NCI-H1048 (cell line): Measurements from ENCODE around the gene TBATA.

Source experiments
- DNase-seq: peaks from one replicate; lab custom pipeline; 2025; lab: John Stamatoyannopoulos, UW

Gene TBATA

DNA sequence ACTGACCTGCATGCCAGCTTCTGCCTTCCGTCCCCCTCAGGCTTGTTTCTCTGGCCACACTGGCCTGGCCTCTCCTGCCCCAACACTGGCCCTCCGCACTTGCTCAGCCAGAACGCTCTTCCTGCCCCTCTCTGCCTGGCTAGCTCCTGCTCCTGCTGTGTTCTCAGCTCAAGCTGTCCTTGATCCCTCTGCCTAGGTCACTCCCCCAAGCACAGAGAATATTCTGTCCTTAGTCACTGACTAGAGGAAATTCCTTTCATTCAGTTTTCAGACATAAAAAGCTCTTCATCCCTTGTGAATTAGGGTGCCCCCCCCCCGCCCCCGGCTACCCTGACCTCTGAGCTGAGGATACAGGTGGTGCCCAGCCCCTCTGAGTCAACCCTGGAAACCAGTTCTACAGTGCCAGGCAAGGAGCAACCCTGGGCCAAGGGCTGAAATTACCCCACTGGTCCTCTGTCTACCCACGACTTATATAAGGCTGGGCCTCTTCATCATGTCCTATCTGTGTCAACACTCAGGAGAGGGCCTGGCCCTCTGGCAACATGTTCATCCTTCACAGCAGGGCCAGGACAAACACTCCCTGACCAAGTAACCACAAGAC, 23.9 kb upstream of the TBATA start:
- DNase-seq: no peak

GRCh38 chr10:70807556-70807955, 22.4 kb upstream of the TBATA start:
- DNase-seq: no peak

- no peak for DNase-seq
These were observed 21.7 kb upstream of the TBATA start for GRCh38 chr10:70806841-70807240.

DNA sequence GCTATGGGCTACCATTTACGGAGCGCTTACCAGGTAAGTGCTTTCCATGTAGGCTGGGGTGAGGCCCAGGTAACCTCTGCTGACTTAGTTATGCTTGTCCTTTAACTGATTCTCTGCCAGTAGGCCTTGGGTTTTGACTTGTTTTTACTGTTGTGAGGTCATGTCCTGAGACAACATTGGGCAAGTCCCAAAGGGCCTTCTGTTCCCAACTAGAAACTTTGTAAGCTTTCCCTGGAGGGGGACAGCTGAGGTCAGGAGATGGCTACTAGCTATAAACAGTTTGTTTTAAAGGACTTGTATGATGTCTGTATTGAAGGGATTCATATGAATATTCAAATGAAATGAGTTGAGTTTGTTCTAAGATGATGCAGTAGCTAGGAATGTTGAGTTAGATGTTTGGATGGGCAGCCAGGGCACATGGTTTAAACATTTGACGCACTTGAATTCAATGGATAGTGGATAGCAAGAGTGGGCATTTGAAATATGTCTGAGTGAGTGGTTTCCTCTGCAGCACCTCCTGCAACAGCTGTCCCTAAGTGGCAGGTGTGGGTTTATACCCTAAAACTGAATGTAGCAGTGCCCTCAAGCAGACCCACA, 20.5 kb upstream of the TBATA start:
- no peak for DNase-seq

DNA sequence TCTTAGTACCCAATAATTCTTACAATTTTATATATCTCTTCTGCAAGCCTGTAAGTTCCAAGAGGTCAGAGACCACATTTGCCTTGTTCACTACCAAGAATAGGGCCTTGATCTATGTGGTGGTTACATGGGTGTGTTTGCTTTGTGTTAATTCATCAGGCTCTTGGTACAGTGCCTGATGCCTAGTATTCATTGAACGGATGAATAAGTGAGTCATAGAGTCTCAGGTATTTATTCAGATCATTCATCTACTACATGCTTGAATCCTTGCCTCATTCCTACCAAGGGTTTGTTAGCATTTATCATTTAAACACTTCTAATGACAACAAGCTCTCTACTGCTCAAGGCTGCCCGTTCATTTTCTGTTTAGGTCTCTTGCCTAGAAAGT, 19.2 kb upstream of the TBATA start:
- DNase-seq: no peak

GRCh38 chr10:70803775-70804420, 18.7 kb upstream of the TBATA start:
- no peak for DNase-seq

GRCh38 chr10:70801854-70802253, 16.7 kb upstream of the TBATA start:
- DNase-seq: no peak

GRCh38 chr10:70799124-70799523, 13.9 kb upstream of the TBATA start:
- no peak for DNase-seq

DNA sequence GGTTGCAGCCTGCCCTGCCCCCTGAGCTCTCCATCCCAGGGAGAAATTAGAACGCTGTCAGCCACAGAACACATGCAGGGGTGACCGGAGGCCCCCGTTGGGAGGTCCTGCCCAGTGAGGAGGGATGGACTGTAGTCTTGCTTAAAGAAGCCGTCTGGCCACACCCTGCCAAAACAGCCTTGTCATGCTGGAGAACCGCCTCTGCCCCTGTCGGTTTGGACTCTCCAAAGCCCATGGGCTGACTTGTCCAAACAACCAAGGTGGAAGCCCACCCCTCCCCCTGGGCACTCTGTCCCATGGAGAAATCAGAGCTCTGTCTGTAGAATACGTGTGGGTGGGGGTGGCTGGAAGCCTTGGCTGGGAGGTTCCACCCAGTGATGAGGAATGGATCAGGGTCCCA, 12.7 kb upstream of the TBATA start:
- DNase-seq: no peak

GRCh38 chr10:70795613-70796012, 10.4 kb upstream of the TBATA start:
- no peak for DNase-seq

DNA sequence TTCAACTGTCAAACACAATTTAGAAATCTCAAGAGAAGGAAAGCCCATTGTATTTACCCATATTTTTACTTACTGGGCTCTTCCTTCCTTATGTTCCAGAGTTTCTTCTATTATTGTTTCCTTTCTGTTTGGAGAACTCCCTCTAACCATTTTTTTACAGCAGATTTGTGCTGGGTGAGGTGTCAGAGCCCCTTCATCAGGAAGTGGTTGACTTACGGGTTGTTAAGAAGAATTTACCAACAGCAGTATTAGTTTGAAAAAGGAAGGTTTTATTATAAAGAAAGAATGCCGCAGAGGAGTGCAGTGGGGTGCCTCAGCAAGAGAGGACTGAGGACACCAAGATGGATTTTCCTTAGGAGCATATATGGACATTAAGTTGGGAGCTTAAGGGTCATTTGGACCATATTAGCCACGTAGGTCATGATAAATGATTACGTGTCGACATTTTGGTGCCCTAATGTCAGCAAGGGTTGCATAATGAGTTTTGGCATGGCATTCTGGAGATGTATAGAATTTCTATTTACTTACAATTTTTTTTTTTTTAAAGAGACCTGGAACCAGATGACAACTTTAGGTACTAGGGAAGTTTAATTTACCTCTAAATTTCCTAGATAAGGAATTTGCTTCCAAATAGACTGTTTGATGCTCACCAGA, 6.3 kb upstream of the TBATA start:
- DNase-seq: no peak

DNA sequence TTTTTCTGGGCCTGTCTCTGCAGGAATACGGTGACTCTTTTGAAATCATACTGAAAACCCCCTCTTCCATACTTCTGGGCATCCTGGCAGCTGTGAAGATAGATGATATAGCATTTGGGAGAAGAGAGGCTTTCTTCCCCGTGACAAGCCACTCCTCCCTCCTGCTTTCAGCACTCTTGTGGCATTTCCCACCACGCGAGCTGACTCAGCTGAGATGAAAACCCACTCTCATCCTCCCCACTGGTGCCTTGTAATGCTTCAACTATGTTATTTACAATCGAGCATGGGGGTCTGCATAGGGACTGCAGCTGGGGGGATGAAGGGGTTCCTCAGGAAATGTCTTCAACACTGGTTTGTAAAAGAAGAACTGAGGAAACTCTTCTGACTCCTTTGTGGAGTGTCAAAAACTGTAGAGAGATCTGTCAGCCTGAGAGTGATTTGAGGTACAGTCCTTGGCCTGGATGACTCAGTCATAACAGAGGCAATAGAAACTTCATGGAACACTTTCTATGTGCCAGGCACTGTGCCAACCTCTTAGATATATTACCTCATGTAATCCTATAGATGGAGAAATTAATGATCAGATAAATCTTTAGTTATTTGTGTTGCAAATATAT, 1.7 kb upstream of the TBATA start:
- no peak for DNase-seq

GRCh38 chr10:70784471-70784870, 706 bp downstream of the TBATA start:
- no peak for DNase-seq

DNA sequence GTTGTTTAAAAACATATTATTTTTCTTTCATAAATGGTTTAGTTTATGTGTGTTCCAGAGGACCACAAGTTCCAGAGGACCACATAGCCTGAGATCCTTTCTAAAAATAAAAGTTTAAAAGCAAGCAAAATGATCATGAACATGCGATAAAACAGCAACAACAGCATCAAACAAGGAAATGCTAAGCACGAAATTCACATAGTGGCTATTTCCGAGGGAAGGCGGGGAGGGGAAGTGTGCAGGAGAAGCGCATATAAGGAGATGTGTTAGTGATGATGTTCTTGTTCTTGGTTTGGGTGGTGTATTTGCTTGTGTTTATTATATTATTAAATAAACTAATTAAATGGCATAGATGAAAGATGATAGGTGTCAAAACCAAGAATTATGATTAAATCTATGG, 1.2 kb downstream of the TBATA start:
- no peak for DNase-seq

GRCh38 chr10:70782746-70783680, 2.2 kb downstream of the TBATA start:
- DNase-seq: no peak

- DNase-seq: no peak
These were observed 3.0 kb downstream of the TBATA start for GRCh38 chr10:70782086-70782745.

GRCh38 chr10:70781461-70782051, 3.6 kb downstream of the TBATA start:
- DNase-seq: no peak

GRCh38 chr10:70780772-70781171, 4.4 kb downstream of the TBATA start:
- DNase-seq: no peak

DNA sequence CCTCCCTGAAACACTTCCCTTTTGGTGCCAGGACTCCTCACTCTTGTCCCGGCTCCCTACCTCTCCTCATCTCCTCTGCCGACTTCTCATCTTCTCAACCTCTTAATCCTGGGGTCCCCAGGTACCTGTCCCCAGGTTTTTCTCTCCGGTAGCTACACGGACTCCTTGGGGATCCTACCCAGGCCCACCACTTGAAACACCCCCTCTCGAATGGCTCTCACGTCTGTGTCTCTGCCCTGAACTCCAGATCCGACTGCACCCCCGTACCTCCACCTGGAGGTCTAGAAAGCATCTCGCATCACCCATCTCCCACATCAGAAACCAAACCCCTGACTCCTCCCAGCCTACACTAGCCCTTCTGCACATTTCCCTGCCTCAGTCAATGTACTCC, 4.8 kb downstream of the TBATA start:
- no peak for DNase-seq

- no peak for DNase-seq
These were observed 5.4 kb downstream of the TBATA start for GRCh38 chr10:70779511-70780369.
